GM21786 (cell line): ENCODE results near the gene TANC2.

Experiments
- ATAC-seq: cut with Tn5 transposase; IDR thresholded peaks from one replicate; pipeline ENCODE4 v1.9.1; 2021; ENCODE audit not compliant: unreplicated experiment

The TANC2 gene

DNA sequence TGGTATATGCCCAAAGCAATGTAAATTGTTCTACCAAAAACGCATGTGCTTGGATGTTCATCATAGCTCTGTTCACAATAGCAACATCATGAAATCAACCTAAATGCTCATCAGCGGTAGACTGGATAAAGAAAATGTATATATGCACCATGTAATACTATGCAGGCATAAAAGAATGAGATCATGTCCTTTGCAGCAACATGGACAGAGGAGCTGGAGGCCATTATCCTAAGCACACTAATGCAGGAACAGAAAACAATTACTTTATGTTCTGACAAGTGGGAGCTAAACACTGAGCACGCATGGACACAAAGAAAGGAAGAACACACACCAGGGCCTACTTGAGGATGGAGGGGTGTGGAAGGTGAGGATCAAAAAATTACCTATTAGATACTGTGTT, 33.7 kb downstream of the TANC2 start:
- ATAC-seq: no peak

DNA sequence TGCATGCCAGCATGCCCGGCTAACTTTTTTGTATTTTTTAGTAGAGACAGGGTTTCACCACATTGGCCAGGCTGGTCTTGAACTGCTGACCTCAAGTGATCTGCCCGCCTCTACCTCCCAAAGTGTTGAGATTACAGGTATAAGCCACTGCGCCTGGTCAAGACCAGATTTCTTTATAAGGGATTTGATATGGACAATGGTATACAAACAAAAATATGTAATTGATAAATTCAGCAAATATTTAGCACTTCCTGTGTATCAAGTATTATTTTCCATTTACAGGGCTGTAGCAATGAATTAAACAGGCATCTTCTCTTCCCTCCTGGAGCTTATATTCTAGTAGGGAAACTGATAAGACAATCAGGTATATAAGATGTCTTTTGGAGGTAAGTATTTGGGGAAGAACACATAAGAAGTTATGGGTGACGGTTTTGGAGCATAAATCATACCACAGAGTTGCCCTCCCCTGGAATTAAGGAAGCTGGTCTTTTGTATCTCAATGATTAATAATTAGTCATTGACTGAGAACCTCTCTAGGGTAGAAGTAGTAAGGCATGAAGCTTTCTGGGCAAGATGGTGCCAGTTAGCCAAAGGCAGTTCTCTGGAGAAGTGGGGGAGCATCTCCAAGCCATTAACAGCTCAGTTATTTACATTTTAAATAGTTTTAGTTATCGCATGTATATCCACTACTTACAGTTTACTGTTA, 35.8 kb downstream of the TANC2 start:
- ATAC-seq: no peak

DNA sequence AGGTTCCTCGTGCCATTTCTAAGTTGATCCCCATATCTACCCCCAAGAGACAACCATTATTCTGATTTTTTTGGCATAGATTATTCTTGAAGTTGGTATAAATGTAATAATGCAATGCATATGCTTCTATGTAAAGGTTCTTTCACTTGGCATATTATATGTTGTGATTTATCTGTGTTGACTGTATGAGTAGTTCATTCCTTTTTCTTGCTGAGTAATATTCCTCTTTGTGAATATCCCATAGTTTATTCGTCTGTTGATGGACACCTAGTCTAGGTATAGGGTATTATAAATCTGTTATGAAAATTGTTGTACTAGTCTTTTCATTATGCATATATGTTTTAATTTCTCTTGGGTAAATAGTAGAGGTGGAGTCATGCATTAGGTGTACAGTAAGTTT, 36.6 kb downstream of the TANC2 start:
- ATAC-seq: no peak

- no peak for ATAC-seq
These were observed 49.8 kb downstream of the TANC2 start for GRCh38 chr17:63015824-63016223.
